Right renal cortex interstitium (tissue), 3 donors: Measurements from ENCODE around the gene PLSCR1. TPM values are rescaled to one million over a fixed set of nuclear protein-coding genes. Genes with fewer than 3 reads are reported as not detected.
"Not testable (repeated sequence)": the region's sequence is repeated elsewhere in the genome, so short reads cannot be mapped to it uniquely, and the experiment has no call there.

Source experiments
- DNase-seq, 3 donors: peaks; one replicate each; pipeline ENCODE4 v3.0.0-alpha.2; 2013; ENCODE audit warnings: low read depth in 3 of 3, low spot score in 2 of 3
- polyA plus RNA-seq, 3 donors: library from polyadenylated mRNA; unstranded; fragments of 120-200 nt; gene quantifications; one replicate each; pipeline ENCODE4 v1.2.1, GENCODE V29; 2013; ENCODE audit not compliant: insufficient read length in 3 of 3

The PLSCR1 gene
- polyA plus RNA-seq, 3 donors = 86.0 to 93.5 (median 89.3) TPM

DNA sequence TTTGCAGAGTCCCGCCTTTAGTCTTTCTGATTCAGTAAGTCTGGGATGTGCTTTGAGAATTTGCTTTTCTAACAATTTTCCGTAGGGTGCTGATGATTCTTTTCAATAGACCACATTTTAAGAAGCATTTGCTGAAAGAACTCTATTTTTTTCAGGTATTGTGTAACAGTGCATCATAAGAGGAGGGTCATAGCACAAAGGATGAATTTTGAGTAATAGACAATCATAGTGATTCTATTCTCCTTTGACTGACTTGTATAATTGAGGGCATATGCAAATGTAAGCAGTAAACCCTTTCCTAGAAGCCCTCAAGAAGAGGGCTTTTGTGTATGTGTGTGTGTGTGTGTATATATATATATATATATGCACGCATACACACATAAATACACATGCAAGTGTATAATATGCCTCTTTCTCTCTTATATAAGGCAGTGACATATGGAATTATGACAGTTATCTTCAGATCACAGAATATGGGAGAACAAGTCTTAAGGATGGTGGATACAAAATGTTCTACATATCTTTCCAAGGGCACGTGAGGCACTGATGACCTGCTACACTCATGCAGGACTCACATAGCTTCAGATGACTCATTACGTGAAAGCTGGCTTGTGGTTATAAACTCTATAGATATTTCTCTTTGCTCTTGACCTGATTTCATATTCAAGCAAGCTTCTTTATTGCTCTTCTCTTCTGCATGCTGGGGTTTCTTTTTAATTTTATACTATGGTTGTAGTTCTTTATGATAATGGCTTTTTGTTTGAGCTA, 6.5 kb upstream of the PLSCR1 start:
- no peak for DNase-seq

DNA sequence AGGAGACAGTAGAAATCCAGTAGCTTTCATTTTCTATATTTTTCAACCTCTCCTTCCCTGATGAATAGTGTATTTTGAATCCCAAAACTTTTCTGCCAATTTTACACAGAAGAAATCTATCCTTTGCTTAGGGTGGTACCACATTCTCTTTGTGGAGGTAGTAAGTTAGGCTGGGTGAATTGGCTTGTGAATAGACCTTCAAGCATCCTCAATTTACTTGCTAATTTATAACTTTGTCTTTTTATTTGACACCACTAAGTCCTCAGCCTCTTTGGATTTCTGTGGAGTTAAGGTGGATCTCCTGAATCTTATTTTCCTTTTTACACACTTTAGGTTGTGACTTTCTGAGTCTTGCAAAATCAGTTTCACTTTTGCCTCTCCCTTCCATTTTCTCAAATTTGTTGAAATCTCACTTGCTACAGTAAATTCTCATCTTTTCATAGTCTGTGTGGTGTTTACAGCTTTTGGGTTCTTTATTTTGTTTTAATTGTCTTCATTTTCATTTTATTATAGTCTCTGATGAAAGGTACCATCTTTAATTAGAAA, 5.7 kb upstream of the PLSCR1 start:
- no peak for DNase-seq

DNA sequence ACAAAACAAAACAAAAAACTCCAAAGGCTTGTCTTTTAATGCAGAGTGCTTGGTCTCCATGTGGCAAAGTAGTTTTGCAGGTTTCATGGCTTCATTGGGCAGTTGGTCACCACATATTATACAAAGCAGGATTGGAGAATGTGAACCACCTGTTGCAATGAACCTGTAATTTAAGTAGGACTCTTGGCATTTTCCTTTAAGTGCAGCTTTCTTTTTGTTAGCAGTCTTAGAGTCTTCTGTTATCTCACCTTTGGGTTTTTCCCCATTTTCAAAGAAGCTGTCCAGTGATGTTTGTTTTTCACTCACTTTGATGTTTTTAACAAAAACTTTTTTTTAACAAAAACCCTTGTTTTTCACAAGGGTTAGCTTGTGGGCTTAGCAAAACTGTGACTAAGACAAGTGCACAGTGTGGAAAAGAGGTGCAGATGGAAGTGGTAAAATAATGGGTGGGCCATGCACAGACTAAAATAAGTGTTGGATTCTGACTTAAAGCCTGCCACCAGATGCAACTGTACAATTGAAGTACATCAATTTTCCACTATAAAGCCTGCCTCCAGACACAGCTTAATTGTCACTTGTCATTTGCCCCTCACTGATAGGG, 2.9 kb upstream of the PLSCR1 start:
- DNase-seq = no peak

DNA sequence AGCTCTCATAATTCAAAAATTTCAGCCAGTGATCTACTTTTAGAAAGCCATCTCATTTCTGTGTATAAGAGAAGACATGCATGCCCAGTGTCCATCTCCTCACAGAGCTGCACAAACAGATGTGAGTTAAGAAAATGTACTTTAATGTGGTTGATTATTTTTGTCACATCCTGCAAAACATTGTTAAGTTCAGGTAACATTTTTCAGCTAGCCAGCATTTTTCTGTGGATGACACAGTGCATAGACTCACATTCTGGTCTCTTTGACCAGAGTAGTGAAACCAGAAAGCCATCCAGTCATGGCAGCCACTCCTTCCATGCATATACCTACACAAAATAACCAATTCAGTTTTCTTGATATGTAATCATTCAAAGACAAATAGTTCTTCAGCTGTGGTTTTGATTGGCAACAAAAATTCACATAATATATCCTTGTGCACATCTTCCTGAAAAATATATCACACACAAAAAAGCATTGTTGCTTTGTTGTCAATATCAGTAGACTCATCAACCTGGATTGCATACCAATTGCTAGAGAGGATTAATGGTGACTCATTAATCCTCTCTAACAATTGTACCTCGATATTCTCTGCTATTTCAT, 2.1 kb upstream of the PLSCR1 start:
- no peak for DNase-seq

DNA sequence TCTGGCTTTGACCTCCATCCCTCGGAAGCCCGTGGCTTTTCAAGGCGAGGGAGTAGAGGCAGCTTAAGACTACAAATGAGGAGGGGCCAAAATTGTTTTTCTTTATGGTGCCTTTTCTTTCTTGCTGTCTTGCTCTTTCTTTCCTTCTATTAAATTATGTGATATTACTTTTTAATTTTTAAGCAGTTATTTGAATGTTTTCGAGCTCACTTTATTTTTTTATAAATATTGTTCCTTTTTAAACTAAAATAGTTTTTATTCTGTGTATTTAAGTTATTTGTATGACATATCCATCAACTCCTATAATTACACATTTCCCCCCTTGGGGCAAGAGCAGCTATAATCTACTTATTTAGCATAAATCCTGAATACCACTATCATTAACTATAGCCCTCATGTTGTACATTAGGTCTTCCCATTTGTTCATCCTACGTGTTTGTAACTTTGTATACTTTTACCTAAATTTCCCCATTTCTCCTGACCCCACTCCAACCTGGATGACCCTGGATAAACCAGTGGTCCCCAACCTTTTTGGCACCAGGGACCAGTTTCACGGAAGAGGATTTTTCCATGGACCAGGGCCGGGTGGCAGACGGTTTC, 622 bp upstream of the PLSCR1 start:
- DNase-seq = no peak

DNA sequence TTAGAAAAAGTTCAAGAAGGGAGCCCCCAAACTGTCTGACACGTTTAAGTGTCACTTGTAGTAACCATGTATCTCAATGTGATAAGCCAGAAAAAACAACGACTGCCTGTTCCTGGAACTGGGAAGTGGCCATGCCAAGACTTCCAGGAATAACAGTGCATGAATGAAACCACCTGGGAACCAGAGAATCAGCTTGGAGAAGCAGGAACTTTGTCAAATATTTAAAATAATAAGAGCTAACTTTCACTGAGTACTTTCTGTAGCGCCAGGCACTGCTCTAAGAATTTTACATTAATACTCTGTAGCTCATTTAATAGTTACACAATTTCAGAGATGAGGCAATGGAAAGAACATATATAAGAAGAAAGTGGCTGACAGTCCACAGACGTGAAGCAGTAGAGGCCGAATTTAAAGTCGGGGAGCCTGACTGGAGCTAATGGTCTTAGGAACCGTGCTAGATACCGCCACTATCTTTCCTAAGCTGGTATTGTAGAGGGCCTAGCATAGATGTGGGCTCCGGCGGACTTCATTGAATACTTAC, 876 bp downstream of the PLSCR1 start:
- peak; percentile 29 to 36 (median 29) for DNase-seq

DNA sequence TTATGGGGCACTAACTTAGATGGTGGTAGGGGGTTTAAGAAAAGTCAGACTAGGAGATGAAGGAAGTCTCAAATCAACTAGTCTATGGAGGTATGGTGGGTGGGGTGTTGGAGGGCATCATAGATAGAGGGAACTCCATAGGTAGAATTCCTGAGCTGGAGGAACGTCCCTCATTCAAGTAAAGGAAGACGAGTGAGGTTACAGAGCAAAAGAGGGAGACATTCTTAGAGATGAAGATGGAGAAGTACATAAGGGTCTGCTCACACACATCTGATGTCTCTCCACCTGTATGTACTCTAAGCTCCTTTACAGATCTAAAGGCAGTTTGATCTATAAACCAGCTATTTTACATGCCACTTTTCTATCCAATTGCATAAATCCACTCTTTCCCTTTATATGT, 1.4 kb downstream of the PLSCR1 start:
- DNase-seq = no peak

DNA sequence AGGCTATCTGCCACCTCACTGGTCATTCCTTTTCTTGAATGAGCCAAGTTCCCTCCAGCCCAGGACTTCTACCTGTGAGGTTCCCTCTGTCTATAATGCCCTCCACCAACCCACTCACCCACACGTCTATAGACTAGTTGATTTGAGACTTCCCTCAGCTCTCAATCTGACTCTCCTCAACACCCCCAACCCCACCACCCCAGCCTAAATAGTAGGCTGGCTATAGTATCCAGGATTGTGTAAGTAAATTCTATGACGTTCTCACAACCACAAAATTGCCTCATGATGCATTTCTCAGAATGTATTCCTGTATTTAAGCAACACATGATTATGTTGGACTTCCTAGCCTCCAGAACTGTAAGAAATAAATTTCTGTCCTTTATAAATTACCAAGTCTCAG, 2.2 kb downstream of the PLSCR1 start:
- no peak for DNase-seq

DNA sequence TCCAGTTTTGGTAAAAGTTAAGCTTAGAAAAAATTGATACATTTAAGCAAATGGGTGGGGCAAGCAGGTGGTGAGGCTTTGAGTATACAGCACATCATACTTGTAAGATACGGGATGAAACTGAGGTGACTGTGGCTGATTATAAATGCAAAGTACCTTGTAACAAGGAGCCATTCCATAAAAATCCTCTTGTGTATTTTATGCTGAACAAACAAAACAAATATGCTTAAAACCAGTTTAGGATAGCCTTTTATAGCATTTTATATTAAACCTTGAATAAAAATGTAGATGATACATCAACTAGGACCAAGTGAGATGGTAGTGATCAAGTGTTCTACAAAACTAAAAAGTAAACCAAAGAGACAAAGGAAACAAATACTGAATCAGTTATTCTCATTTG, 3.4 kb downstream of the PLSCR1 start:
- no peak for DNase-seq

DNA sequence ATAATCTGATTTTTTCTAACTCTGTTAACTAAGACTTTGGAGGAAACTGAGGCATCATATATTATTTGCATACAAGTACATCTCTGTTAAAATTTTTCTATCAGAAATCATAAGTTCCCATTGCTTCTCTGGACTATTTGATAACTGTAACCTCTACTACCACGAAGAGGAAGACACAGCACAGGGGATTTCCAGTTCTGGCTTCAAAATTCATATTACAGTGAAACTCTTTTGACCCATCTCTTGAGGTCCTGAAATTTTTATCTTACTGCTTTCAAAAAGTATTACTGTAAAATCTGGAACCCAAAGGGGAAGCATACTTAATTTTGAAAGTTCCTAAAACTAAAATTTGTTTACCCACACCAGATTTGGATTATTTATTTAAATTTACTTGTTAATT, 4.2 kb downstream of the PLSCR1 start:
- no peak for DNase-seq

DNA sequence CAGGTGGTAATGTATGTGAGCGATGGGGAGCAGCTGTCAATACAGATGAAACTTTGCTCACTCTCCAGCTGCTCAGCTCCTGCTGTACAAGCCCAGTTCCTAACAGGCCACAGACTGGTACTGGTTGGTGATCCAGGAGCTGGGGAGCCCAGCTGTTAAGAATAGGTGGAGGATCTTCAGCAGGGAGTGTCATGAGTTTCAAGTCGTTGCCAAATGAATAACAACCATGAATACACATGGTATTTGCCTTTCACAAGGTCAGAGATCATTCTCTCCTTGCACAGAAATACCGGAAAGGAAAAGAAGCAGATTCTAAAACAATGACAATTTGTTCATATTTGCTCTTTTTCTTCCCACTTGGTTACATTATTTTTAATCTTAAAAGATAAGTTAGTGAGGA, 5.1 kb downstream of the PLSCR1 start:
- no peak for DNase-seq

DNA sequence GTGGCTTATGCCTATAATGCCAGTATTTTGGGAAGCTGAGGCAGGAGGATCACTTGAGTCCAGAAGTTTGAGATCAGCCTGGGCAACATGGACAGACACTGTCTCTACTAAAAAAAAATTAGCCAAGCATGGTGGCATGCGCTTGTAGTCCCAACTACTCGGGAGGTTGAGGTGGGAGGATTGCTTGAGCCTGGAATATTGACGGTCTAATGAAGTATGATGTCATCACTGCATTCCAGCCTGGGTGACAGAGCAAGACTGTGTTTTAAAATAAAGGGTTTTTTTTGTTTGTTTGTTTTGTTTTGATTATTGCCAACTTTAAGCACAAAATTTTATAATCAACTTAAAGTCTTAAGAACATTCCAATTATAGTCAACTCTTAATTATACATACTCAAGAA, 6.8 kb downstream of the PLSCR1 start:
- DNase-seq = no peak

DNA sequence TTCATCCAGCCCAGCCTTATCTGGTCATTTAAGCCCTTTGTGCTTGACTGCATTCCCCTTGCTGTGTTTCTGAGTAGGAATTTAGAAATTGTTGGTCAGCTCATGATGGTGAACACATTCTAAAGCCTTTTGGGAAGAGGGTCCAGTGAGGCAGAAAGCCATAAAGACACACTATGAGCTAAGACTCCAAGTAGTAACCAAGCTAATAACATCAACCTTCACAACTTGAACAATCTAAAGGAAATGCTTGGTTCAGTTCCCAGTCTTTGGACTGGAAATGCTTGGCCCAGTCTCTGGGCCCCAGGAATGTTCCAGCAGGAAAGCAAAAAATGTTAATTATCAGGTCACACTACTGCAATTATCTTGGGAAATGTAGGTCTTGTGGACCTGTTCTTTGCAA, 7.7 kb downstream of the PLSCR1 start:
- DNase-seq = no peak

DNA sequence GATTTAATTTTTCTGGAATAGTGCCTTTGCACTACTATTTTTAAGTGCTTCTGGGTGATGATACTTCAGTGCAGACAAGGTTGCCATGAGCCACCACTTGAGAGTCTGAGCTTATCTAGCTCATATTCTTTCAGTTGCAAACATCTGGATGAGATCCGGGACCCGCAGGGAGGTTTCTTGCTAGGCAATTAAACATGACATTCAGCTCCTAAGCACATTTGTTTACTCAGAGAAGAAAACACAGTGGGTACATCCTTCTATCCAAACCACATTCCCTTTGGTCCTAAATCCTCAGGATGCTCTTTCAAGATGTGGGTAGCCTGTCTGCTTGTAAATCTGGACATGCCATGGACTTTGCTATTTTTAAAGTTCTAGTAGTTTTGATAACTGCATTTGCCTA, 12.0 kb downstream of the PLSCR1 start:
- DNase-seq = no peak

DNA sequence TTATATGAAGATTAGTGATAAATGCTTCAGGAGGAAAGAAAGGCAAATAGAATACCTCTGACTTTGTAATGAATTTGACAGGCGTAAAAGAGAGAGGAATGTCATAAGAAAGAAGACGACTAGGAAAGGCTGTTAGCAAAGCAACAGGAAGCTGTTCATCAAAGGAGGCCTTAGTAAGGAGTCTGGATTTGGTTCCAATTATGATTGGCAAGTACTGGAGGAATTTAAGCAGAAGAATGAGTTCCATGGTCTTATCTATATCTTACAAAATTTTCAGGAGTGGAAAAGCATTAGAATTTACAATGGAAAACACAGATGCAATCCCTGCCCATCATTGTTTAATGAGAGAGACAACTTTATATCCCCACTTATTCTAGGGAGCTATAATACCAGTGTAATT, 13.8 kb downstream of the PLSCR1 start:
- no peak for DNase-seq

DNA sequence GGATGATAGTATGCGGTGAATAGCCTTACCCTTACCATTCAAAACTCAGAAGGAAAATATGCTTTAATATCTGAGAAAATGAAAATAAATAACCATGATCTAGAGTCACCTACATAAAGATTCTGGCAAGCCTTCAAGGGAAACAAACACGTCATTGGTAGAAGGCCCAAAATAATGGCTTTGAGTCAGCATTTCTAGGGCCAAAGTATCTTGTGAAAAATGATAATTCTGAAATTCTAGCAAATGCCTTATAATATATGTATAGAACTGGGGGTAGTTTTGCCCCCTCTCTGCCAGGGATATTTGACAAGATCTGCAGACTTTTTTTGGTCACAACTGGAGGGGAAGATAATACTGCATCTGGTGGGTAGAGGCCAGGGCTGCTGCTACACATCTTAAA, 15.4 kb downstream of the PLSCR1 start:
- DNase-seq = no peak

DNA sequence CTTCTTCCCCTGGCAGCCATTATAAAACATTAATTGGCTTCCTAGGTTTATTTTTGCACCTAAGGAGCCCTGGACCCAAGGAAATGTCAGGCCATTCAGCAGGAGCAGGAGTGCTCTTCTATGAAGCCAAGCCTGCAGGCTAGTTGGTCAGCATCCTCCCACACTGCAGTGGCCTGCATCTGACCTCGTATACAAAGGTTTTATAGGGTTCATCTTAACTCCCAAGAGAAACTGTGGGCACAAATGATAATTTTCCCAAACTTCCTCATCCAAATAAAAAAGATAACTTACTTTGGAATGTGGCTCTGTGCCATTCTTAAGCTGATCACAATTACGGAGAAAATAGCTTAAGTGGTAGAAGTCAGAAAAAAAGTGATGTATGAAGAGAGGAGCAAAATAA, 19.4 kb downstream of the PLSCR1 start:
- DNase-seq = no peak

DNA sequence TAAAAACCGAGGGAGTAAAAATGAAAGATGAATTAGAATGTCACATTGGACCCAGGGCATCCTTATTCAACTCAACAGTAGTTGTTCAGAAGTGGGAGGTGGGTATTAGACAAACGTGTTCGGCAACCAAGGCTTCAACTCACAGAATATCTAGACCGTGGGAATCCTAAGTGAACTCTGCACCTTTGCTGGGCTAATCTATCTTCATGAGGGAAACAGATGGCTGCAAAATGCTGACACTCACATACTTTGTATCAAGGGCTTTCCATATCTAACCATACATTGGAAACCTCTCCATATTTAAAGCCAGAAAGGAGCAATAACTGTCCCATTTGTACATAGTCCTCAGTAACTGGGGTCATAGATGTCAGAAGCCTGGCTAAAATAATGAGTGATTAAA, 20.9 kb downstream of the PLSCR1 start:
- no peak for DNase-seq

DNA sequence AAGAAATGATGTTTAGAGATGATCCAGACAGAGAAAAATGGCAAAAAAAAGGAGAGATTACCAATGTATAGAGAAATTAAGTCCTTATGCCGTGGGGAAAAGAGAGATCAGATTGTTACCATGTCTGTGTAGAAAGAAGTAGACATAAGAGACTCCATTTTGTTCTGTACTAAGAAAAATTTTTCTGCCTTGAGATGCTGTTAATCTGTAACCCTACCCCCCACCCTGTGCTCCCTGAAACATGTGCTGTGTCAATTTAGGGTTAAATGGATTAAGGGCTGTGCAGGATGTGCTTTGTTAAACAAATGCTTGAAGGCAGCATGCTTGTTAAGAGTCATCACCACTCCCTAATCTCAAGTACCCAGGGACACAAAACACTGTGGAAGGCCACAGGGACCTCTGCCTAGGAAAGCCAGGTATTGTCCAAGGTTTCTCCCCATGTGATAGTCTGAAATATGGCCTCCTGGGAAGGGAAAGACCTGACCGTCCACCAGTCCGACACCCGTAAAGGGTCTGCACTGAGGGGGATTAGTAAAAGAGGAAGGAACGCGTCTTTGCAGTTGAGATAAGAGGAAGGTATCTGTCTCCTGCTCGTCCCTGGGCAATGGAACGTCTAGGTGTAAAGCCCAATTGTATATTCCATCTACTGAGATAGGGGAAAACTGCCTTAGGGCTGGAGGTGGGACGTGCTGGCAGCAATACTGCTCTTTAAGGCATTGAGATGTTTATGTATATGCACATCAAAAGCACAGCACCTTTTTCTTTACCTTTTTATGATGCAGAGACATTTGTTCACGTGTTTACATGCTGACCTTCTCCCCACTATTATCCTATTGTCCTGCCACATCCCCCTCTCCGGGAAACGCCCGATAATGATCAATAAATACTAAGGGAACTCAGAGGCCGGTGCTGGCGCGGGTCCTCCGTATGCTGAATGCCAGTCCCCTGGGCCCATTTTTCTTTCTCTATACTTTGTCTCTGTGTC, 21.9 kb downstream of the PLSCR1 start:
- not testable (repeated sequence) for DNase-seq

DNA sequence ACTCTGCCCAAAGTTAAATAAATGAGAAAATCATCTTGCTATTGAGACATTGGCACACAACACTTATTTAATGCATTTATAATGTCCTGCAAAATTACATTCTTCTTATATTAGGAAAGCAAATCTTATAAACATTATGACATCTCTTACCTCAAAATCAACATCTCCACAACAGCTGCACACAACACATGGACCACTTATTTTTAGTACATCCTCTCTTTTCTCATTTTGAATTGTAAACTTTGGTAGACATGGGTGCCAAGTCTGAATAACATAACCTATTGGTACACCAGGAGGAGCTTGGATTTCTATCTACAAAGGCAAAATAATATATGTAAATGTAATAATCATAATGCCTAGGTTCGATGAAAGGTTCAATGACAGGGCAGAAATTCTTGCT, 23.0 kb downstream of the PLSCR1 start:
- no peak for DNase-seq
